ENCODE measurements around the gene PC.

- TF ChIP-seq, protein P1, sequence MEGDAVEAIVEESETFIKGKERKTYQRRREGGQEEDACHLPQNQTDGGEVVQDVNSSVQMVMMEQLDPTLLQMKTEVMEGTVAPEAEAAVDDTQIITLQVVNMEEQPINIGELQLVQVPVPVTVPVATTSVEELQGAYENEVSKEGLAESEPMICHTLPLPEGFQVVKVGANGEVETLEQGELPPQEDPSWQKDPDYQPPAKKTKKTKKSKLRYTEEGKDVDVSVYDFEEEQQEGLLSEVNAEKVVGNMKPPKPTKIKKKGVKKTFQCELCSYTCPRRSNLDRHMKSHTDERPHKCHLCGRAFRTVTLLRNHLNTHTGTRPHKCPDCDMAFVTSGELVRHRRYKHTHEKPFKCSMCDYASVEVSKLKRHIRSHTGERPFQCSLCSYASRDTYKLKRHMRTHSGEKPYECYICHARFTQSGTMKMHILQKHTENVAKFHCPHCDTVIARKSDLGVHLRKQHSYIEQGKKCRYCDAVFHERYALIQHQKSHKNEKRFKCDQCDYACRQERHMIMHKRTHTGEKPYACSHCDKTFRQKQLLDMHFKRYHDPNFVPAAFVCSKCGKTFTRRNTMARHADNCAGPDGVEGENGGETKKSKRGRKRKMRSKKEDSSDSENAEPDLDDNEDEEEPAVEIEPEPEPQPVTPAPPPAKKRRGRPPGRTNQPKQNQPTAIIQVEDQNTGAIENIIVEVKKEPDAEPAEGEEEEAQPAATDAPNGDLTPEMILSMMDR (conservative IDR thresholded peaks at IDR 0.05; ENCODE audit: low read depth, low read length) = no peak
- no peak for TF ChIP-seq EZH2 (IDR thresholded peaks at IDR 0.05; ENCODE audit: borderline replicate concordance, low read depth, low read length, poor library complexity, severe bottlenecking)
These were observed 79.2 kb downstream of the PC start for GRCh38 chr11:66879000-66879399.

Measured in A673 (cell line).